CD4-positive, CD25-positive, alpha-beta regulatory T cell (primary cell): ENCODE measurements around the gene FILIP1. TPM values are rescaled to one million over a fixed set of nuclear protein-coding genes. Genes with fewer than 3 reads are reported as not detected.

ENCODE experiments used
- ATAC-seq, 2 donors: fragments of 150-1000 bp; cut with Tn5 transposase; one replicate each; pipeline ENCODE4 v1.10.0; 2021; ENCODE audit warnings: low read depth in 2 of 2, moderate number of reproducible peaks in 2 of 2, moderate library complexity in 1 of 2
- DNase-seq, 3 donors: peaks; one replicate each; pipeline versions ENCODE4 v3.0.0 to v3.0.0-alpha.2; 2012 to 2022; ENCODE audit warnings: mixed read lengths in 1 of 3
- H3K27ac ChIP-seq: one replicate; pipeline ENCODE4 v1.7.0; 2013; ENCODE audit warnings: mild to moderate bottlenecking, low read length; ENCODE audit not compliant: insufficient read depth, poor library complexity, severe bottlenecking
- H3K27me3 ChIP-seq: one replicate; pipeline ENCODE4 v1.7.0; 2013; ENCODE audit warnings: low read length; ENCODE audit not compliant: control insufficient read depth, insufficient read depth
- H3K36me3 ChIP-seq: one replicate; pipeline ENCODE4 v1.7.0; 2013; ENCODE audit warnings: mild to moderate bottlenecking, low read length, moderate library complexity; ENCODE audit not compliant: control insufficient read depth, insufficient read depth
- H3K4me1 ChIP-seq: 2 replicates; pipeline ENCODE4 v1.7.0; 2013; ENCODE audit warnings: mild to moderate bottlenecking, low read length; ENCODE audit not compliant: insufficient read depth, control insufficient read depth, poor library complexity, severe bottlenecking
- H3K4me3 ChIP-seq: one replicate; pipeline ENCODE4 v1.7.0; 2013; ENCODE audit warnings: low read depth, mild to moderate bottlenecking, low read length, moderate library complexity
- H3K9me3 ChIP-seq, 2 experiments: 1 replicate in 1 of 2; 2 replicates in 1 of 2; pipeline ENCODE4 v1.7.0; 2013; ENCODE audit warnings: low read length in 2 of 2, mild to moderate bottlenecking in 1 of 2, moderate library complexity in 1 of 2; ENCODE audit not compliant: control insufficient read depth in 2 of 2
- H3K27ac Mint-ChIP-seq, 3 donors: one replicate each; pipeline ENCODE4 v1.8.0; 2020 to 2022; ENCODE audit warnings: mild to moderate bottlenecking in 3 of 3, mixed read lengths in 3 of 3, moderate library complexity in 2 of 3
- H3K27me3 Mint-ChIP-seq: one replicate; pipeline ENCODE4 v1.8.0; 2022; ENCODE audit warnings: mild to moderate bottlenecking, mixed read lengths
- H3K36me3 Mint-ChIP-seq: one replicate; pipeline ENCODE4 v1.8.0; 2020; ENCODE audit warnings: mixed read lengths
- H3K4me1 Mint-ChIP-seq, 4 donors: one replicate each; pipeline ENCODE4 v1.8.0; 2020 to 2022; ENCODE audit warnings: mixed read lengths in 4 of 4, mild to moderate bottlenecking in 1 of 4
- H3K4me3 Mint-ChIP-seq, 4 donors: one replicate each; pipeline ENCODE4 v1.8.0; 2020 to 2022; ENCODE audit warnings: mild to moderate bottlenecking in 4 of 4, mixed read lengths in 4 of 4, moderate library complexity in 3 of 4
- H3K9me3 Mint-ChIP-seq, 7 donors: one replicate each; pipeline ENCODE4 v1.8.0; 2020 to 2022; ENCODE audit warnings: mixed read lengths in 7 of 7, mild to moderate bottlenecking in 3 of 7, moderate library complexity in 2 of 7
- polyA plus RNA-seq, 4 donors: library from polyadenylated mRNA; unstranded; fragments of 300-500 nt; fragmentation: Illumina TruSeq; gene quantifications; one replicate each; pipeline ENCODE4 v1.2.3, GENCODE V29; 2021
- total RNA-seq: library from RNA; stranded (reverse); gene quantifications from one replicate; pipeline ENCODE4 v1.2.3, GENCODE V29; 2022

The FILIP1 gene
- total and polyA plus RNA-seq, 5 donors from 2014 or later, result 0.02 TPM; not detected in 4

- peaks cover 4% of the 10 kb centered on the region for H3K27me3 Mint-ChIP-seq
- H3K4me1 Mint-ChIP-seq, result no peaks in the 10 kb centered on the region
- Histone ChIP-seq H3K9me3 (no peaks in the 10 kb centered on the region), H3K4me1 (no peaks in the 10 kb centered on the region), H3K27ac (no peak overlapping the region), H3K4me3 (no peak overlapping the region), H3K27me3 (peaks cover 8% of the 10 kb centered on the region), H3K36me3 (no peaks in the 10 kb centered on the region)
- no peaks in the 10 kb centered on the region for H3K9me3 Mint-ChIP-seq
- H3K4me3 Mint-ChIP-seq, result no peak overlapping the region
- H3K27ac Mint-ChIP-seq, result no peak overlapping the region
- ATAC-seq (no peak), DNase-seq (no peak)
- H3K36me3 Mint-ChIP-seq, result no peaks in the 10 kb centered on the region
Measured at GRCh38 chr6:75501756-75502155, 8.2 kb upstream of the FILIP1 start.

- Histone ChIP-seq H3K4me3 (no peak overlapping the region), H3K36me3 (no peaks in the 10 kb centered on the region), H3K27me3 (peaks cover 10% of the 10 kb centered on the region), H3K27ac (no peak overlapping the region), H3K4me1 (no peaks in the 10 kb centered on the region), H3K9me3 (no peaks in the 10 kb centered on the region)
- Mint-ChIP-seq H3K9me3 (no peaks in the 10 kb centered on the region), H3K4me3 (no peak overlapping the region), H3K4me1 (peaks cover 0 to 4% (median under 1%) of the 10 kb centered on the region in 4 donors), H3K36me3 (no peaks in the 10 kb centered on the region), H3K27me3 (peaks cover 16% of the 10 kb centered on the region), H3K27ac (no peak overlapping the region)
- DNase-seq (no peak), ATAC-seq (no peak)
Measured at GRCh38 chr6:75499640-75500039, 6.0 kb upstream of the FILIP1 start.

GRCh38 chr6:75498862-75499261 lies 5.3 kb upstream of the FILIP1 start:
- no peaks in the 10 kb centered on the region for H3K9me3 ChIP-seq
- H3K36me3 Mint-ChIP-seq, result no peaks in the 10 kb centered on the region
- H3K4me1 Mint-ChIP-seq, result peaks cover 0 to 4% (median under 1%) of the 10 kb centered on the region in 4 donors
- no peak overlapping the region for H3K27ac Mint-ChIP-seq
- no peak overlapping the region for H3K4me3 Mint-ChIP-seq
- peaks cover 18% of the 10 kb centered on the region for H3K27me3 Mint-ChIP-seq
- peaks cover 14% of the 10 kb centered on the region for H3K27me3 ChIP-seq
- no peaks in the 10 kb centered on the region for H3K4me1 ChIP-seq
- DNase-seq (no peak), ATAC-seq (no peak)
- no peaks in the 10 kb centered on the region for H3K36me3 ChIP-seq
- no peaks in the 10 kb centered on the region for H3K9me3 Mint-ChIP-seq
- H3K4me3 ChIP-seq, result no peak overlapping the region
- no peak overlapping the region for H3K27ac ChIP-seq

DNA sequence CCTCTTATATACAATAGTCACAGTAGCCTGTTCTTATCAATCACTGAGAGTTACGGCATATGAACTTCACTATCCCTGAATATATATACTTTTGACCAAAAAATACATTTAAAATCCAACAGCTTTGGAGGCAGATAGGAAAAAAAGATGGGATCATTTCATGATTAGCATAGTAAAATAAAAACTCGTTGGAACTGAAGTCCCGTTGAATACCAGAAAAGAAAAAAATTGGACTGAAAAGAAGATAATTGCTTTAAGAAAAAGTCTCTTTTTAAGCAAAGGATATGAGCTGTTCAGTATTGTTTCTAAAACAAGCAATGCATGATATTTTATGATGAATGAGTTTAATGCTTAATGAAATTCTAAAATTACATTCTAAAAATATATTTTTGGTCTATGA lies 4.4 kb upstream of the FILIP1 start:
- H3K27ac Mint-ChIP-seq, result no peak overlapping the region
- Histone ChIP-seq H3K27me3 (peaks cover 20% of the 10 kb centered on the region), H3K4me1 (no peaks in the 10 kb centered on the region), H3K36me3 (no peaks in the 10 kb centered on the region), H3K27ac (no peak overlapping the region), H3K4me3 (no peak overlapping the region), H3K9me3 (no peaks in the 10 kb centered on the region)
- H3K9me3 Mint-ChIP-seq, result no peaks in the 10 kb centered on the region
- ATAC-seq, result no peak
- H3K4me3 Mint-ChIP-seq, result no peak overlapping the region
- no peak for DNase-seq
- H3K4me1 Mint-ChIP-seq, result peaks cover 0 to 4% (median under 1%) of the 10 kb centered on the region in 4 donors
- peaks cover 24% of the 10 kb centered on the region for H3K27me3 Mint-ChIP-seq
- H3K36me3 Mint-ChIP-seq, result no peaks in the 10 kb centered on the region

- Histone ChIP-seq H3K4me1 (no peaks in the 10 kb centered on the region), H3K4me3 (no peak overlapping the region), H3K27ac (no peak overlapping the region), H3K9me3 (no peaks in the 10 kb centered on the region), H3K36me3 (no peaks in the 10 kb centered on the region), H3K27me3 (peaks cover 34% of the 10 kb centered on the region)
- Mint-ChIP-seq H3K9me3 (peaks cover 0 to 2% (median 0%) of the 10 kb centered on the region in 7 donors), H3K27ac (no peak overlapping the region), H3K36me3 (no peaks in the 10 kb centered on the region), H3K27me3 (peaks cover 52% of the 10 kb centered on the region), H3K4me3 (no peak overlapping the region), H3K4me1 (peaks cover 0 to 4% (median under 1%) of the 10 kb centered on the region in 4 donors)
- no peak for DNase-seq
- ATAC-seq, result no peak
Measured at GRCh38 chr6:75495011-75495410, 1.4 kb upstream of the FILIP1 start.

- Mint-ChIP-seq H3K27me3 (peaks cover 52% of the 10 kb centered on the region), H3K27ac (no peak overlapping the region)
- H3K4me1 ChIP-seq, result no peaks in the 10 kb centered on the region
Measured at GRCh38 chr6:75494290-75494689, 690 bp upstream of the FILIP1 start.

GRCh38 chr6:75492386-75493153 lies 1.0 kb downstream of the FILIP1 start:
- Mint-ChIP-seq H3K27ac (no peak overlapping the region), H3K4me3 (no peak overlapping the region), H3K27me3 (peaks cover 67% of the 10 kb centered on the region), H3K9me3 (peaks cover 0 to 2% (median 0%) of the 10 kb centered on the region in 7 donors), H3K36me3 (no peaks in the 10 kb centered on the region), H3K4me1 (peaks cover 0 to 4% (median under 1%) of the 10 kb centered on the region in 4 donors)
- H3K36me3 ChIP-seq, result no peaks in the 10 kb centered on the region
- no peak for ATAC-seq
- H3K27ac ChIP-seq, result no peak overlapping the region
- peaks cover 33% of the 10 kb centered on the region for H3K27me3 ChIP-seq
- no peaks in the 10 kb centered on the region for H3K4me1 ChIP-seq
- H3K4me3 ChIP-seq, result no peak overlapping the region
- no peaks in the 10 kb centered on the region for H3K9me3 ChIP-seq
- no peak for DNase-seq

More at GRCh38 chr6:75494290-75494689, 690 bp upstream of the FILIP1 start:
- H3K4me1 Mint-ChIP-seq, result peaks cover 0 to 4% (median under 1%) of the 10 kb centered on the region in 4 donors
- Histone ChIP-seq H3K9me3 (no peaks in the 10 kb centered on the region), H3K36me3 (no peaks in the 10 kb centered on the region), H3K27me3 (peaks cover 34% of the 10 kb centered on the region), H3K27ac (no peak overlapping the region), H3K4me3 (no peak overlapping the region)
- DNase-seq (no peak), ATAC-seq (no peak)
- no peak overlapping the region for H3K4me3 Mint-ChIP-seq
- H3K36me3 Mint-ChIP-seq, result no peaks in the 10 kb centered on the region
- peaks cover 0 to 2% (median 0%) of the 10 kb centered on the region in 7 donors for H3K9me3 Mint-ChIP-seq

DNA sequence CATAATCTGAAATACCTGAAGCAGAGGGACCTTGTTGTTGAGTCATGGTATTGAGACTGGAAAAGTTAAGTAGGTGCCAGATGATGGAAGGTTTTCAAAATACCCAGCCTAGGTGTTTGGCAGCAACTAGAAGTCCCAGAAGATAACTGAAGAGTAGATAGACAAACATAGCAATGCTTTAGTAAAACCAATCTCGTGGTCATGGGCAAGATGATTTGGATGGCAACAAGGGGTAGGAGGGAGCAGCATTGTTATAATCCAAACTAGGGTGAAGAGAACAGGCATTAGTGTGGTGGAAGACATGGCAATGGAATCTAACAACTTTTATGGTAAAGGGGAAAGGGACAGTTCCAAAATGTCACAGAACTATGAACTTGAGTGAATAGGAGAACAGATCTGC lies 2.3 kb downstream of the FILIP1 start:
- Histone ChIP-seq H3K4me1 (no peaks in the 10 kb centered on the region), H3K36me3 (no peaks in the 10 kb centered on the region), H3K9me3 (no peaks in the 10 kb centered on the region), H3K27ac (no peak overlapping the region), H3K4me3 (no peak overlapping the region), H3K27me3 (peaks cover 31% of the 10 kb centered on the region)
- Mint-ChIP-seq H3K4me3 (no peak overlapping the region), H3K27ac (no peak overlapping the region), H3K4me1 (peaks cover 0 to 4% (median under 1%) of the 10 kb centered on the region in 4 donors), H3K9me3 (peaks cover 0 to 2% (median 0%) of the 10 kb centered on the region in 7 donors), H3K27me3 (peaks cover 69% of the 10 kb centered on the region), H3K36me3 (no peaks in the 10 kb centered on the region)
- no peak for ATAC-seq
- no peak for DNase-seq
